ENCODE data around the gene TMEM135.

The TMEM135 gene

DNA sequence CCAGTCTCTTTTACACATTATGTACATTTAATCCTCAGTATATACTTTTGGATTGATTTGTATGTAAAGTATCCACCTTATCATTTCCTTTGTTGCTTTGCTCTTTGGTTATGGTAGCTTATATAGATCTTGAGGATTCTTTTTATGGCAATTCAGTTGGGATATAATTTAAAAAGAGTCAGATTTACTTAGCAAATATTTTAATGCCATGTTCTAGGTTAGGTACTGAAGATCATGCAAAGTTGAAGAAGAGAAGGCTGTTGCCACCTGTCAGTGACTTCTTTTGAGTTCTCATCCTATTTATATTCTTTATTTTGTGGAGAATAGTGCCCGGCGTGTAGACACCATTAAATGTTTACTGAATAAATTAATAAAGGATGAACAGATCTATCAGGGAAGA, 279.7 kb downstream of the TMEM135 start:
- DNase-seq = no peak

DNA sequence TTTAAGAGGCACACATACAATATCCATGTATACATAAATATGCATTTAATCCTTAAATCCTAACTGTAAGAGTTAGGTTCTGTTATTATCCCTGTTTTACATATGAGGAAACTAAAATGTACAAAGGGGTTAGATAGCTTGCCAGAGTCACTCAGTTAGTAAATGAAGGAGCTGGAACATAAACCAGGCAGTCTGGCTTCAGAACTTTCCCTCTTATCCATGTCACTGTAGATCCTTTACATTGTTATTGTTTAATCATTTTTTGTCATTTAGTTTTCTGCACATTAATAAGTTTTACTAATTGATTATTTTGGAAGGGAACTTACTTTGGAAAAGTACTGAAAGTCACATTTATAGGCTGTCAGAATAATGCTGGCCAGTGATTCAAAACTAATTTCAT, 282.4 kb downstream of the TMEM135 start:
- no peak for DNase-seq

DNA sequence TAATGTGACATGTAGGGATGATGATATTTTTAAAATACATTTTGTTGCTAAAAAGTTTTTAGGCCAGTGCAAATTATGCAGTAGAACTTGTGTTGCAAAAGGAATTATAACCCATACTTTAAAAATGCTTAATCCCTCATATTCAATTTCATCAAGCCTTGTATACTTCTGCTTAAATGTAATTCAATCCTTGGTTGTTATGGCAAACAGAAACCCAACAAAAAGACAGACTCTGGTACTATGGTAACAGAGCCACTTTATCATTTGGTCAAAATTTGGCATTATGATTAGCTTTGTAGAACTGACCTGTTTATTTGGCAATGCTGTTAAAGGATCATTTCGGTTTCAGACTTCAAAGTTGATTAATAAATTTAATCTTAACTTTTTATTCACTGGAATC, 284.8 kb downstream of the TMEM135 start:
- DNase-seq = no peak

DNA sequence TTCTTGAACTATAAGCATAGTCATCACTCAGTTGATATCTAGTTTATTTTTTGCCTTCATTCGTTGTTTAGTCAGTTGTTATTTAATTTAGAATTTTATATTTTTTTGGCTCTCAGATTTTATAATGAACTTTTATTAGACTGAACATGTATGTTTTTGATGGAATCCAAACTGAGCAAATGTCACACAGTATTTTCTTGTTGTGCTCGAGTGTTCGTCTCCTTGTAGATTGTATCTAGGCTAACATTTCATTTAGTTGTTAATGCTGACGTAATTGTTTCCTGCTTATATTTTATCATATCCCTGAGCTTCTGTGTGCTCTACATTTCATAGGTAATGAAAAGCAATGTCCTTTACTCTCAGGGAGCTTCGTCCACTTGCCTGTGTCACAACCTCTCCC, 286.2 kb downstream of the TMEM135 start:
- DNase-seq = no peak

DNA sequence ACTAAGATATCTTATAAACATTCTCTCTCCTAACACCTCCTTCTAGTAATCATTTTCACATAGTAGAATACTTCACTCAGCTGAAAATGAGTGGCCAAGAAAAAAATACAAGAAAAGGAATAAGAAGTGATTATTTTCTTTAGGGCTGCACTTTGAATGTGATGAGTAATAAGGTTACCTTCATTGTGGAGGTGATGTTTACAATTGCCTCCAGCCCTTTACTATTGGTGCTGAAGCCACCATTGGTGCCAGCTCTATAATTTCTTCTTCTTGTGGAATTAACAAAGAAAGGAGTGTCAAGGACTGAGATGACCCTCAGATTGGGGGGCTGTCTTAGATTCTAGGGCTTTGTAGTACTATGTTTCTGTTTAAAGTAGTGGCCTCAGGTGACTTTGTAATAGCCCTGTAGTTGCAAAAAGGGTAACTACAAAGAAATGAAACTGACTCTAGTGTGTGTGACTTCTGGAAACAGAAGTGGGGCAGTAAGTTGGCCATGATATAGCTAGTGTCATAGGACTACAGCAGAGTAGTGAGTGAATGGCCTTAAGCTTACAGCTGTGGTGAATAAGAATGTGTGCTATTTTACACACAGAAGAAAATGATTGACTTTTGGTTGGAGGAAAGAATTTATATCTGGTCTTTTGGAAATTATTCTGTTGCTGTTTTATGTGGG, 287.2 kb downstream of the TMEM135 start:
- no peak for DNase-seq

DNA sequence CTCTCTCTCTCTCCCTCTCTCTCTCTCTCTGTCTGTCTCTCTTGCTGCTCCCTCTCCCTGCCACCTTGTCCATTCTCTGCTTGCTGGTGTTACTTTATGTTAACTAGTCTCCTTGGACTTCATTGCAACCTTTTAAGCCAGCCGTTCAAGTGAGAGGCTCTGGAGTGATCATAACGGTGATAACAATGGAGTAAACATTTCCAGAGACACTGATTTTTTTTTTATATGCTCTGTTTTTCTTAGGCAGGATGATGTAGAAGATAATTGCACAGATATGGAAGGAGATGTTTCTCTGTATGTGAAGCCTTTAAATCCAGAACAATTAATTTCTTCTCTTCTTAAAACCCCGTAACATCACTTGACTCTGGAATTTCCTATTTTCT, 287.7 kb downstream of the TMEM135 start:
- DNase-seq = no peak

DNA sequence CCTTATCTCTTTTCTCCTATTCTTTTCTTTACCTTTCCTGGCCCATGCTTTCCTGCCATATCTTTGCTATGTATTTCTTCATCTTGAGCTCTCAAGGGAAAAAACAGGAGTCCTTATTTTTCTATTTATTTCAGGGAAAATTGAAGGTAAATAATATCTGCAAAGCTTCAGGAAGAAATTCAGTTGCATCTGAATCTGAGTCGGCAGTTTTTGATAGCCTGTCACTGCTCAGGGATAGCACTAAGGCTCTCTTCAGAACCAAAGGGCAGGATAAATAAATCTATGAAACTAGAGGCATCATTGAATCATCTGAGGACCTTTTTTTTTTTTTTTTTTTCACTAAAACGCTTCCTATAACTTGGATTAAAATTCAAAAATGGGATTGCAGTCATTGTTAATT, 288.9 kb downstream of the TMEM135 start:
- DNase-seq = no peak

DNA sequence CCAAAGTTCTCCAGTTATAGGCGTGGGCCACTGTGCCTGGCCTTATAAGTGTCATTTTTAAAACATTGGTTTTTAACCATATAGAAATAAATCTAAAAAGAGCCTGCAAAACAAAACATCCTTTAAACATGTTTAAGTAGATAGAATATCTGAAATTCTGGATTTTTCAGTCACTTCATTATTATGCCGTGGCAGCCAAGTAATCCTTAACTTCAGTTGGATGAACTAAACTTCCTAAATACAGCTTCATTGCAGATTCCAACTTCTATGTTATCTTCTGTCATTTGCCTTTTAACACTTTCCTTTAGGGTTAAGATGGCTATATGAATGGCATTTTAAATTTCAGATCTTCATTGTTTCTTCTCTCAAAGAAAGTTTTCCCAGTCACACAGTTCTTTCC, 291.4 kb downstream of the TMEM135 start:
- DNase-seq = no peak

DNA sequence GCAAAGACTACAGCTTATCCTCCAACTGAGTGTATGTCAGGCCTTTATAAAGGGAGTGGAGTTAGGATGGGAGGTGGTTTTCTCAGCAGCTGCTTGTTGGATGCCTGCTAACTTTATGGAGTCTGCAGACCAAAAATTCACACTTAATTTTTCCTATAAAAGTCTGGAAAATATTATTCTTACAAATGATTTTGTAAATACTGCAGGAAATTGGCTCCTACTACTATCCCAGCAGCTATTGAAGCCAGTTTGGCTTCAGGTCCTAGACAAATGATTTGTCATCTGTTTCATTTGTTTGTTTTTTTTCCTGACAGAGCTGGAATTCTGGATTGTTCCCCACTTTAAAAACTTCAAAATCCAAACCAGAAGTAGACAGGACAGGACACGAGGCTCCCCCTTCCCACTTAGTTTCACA, 292.5 kb downstream of the TMEM135 start:
- DNase-seq = no peak

DNA sequence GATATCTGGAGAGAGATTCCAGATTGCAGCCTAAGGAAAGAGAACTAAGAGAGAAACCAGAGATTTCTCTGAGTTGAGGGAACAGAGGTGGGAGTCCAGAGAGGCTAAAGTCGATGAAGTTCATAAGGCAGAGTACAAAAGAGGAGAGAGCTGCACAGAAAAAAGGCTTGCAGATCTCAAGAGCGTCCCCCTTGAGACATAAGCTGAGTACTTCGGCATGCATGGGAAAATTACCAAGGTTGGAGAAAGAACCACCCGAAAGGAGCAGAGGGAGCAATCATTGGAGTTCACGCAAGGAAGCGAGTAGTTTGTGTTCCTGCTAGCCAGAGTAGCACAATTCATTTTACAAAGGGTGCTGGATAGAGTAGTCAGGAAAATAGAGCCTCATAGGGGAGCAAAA, 293.5 kb downstream of the TMEM135 start:
- no peak for DNase-seq

DNA sequence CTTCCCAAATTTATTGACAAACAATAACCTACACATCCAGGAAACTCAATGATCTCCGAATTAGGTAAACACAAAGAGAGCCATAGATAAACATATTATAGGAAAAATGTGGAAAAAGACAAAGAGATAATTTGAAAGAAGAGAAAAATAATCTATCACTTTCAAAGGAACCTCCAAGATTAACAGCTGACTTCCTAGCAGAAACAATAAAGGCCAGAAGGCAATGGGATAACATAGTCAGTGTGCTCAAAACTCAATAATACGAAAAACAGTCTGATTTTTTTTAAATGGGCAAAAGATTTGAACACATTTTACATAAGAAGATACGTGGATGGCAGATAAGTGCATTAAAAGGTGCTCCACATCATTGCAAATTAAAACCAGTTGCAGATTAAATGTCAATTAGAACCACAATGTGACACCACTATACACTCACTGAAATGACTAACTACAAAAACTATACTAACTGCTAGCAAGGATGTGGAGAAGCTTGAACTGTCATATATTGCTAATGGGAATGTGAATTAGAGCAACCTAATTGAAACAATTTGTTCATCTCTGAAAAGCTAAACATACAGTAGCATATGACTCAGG, 300.4 kb downstream of the TMEM135 start:
- DNase-seq = no peak

DNA sequence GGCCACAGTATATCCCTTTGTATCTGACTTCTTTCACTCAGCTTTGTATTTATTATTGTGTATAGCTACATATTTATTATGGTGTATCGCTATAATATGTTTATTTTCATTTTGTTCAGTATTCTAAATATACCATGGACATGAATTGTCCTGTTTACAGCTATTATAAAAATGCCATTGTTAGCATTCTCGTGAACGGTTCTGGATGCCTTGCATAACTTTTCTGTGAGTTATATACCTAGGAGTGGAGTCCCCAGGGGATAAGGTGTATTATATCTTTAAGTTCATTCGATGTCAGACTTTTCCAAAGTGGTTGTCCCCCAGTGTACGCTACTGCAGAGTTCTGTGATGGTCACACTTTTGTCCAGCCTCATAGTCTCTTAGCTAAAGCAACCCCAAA, 301.7 kb downstream of the TMEM135 start:
- no peak for DNase-seq

DNA sequence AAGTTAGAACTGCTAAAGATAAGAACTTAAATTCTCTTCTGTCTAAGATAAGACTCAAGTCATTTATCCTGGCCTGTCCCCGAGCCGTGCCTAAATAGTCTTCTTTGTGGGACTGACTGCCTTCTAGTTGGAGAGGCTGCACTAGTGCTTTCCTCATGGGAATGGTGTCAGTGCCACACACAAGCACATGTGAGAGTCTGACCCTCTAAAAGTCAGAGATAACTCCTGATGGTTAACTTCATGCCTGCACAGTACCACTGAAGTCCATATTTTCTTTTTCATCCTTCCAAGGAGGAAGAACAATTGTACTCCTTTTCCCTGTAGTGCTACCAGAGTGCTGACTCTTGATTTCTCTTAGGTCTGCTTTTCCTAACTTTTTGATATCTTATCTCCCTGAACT, 309.7 kb downstream of the TMEM135 start:
- no peak for DNase-seq

DNA sequence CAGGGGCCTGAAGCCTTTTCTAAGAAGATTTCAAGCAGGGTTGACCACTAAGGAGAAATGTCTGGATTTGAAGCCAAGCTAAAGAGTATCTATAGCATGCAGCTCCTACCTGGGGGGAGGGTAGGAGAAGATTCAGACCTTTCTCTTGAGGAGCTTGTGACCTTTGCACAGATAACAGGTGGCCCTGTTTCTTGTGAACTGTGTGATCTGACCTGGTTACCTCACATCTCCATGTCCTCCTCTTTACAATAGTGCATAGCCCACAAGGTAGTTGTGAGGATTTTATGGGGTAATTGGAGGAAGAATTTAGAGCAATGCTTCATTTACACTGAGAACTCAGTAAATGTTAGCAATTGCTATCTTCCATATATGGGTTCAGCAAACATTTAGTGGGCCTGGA, 310.1 kb downstream of the TMEM135 start:
- DNase-seq = no peak

DNA sequence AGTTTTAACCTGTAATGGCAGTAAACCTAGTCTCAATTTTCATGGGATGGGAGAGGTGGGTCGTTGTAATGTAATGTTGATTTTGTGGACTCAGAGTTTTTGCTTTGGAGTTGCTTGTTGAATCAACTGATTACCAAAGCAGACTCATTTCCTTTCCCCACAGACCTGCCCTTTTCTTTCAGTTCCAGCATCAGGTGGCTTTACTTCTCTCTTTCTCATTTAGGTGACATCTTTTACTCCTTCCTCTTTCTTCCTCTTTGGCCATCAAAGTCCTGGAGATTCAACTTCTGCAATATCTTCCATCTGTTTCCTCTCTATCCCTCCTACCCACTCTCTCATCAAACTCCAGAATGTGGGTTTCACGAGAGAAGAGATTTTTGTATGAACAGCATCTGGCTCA, 313.9 kb downstream of the TMEM135 start:
- no peak for DNase-seq

DNA sequence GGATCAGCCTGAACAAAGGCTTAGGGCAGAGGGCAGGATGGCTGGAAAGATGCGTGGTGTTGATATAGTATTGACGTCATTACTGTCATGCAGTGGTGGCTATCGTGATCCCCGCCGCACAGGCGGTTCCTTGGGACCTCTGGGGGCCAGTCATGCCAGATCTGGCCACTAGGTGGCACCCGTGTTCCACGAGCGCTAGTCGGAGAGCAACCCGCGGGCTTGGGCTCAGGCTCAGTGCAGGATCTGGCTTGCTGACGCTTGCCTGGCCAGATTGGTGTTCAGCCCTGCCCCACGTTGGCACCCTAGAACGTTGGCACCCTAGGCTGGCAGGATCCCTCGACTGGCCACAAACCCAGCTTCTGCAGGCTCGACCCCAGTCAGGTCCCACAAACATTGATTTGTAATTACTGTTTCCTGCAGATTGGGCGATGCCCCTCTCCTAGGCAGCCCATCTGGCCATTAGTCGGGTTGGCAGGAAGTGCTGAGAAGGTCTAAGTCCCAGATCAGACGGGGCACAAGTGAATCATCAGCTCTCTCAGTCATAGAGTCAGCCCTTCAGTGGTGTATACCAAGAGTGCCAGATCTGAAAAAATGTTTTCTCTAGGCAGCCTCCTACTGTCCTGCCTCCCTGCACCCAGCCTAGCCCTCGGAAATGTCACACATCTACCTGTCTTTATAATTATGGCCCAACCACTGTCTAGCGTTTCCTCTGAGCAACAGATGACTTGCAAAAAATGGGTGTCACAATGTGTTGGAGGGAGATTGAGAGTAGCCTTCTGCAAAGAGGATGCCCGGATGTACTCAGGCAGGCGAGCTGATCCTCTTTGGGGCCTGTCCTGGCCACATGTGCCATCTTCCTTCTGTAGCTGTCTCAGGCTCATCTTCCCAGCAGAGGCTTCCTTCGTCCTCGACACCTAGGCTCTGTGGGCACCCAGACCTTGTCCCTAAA, 315.3 kb downstream of the TMEM135 start:
- peak; percentile 29 to 40 for DNase-seq

DNA sequence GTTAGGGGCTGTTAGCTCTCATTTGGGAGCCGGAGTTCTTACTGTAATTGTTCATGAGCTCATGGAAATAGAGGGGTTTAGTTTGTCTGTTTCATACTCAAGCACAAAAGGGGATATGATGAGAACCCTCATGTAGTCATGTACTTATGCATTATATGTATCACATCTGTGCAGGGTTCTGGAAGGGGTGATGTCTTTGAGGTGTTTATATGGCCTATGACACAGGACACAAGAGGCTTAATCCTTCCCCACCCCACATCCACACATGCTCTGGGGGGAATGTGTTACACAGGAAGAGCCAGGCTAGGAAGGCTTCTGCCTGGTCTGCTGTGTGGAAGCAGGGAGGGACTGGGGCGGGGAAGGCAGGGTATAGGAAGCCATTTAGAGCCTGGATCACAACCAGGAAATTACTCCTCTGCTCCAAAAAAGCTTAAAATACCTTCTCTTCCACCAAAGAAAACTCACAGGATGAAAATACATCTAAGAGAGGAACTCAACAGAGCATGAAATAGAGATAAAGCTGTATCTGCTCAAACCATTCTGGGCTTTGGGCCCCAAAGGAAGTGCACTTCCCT, 316.1 kb downstream of the TMEM135 start:
- no peak for DNase-seq

DNA sequence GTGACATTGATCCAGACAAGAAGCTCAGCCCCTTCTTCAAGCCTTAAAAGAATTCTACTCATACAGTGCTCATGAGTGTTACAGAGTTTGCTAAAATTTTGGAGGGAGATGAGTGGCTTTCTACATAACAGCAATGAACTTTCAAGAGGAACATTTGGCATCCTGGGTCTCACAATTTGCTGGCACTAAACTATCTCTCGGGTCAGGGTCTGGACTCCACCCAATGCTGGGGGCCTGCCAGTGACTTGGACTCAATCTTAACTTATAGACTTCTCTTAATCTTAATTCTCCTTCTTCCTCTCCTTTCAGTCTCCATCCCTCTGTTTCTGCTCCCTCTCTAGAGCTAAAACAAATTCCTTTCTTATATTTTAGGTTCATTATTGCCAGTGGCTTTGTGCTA, 317.9 kb downstream of the TMEM135 start:
- no peak for DNase-seq

DNA sequence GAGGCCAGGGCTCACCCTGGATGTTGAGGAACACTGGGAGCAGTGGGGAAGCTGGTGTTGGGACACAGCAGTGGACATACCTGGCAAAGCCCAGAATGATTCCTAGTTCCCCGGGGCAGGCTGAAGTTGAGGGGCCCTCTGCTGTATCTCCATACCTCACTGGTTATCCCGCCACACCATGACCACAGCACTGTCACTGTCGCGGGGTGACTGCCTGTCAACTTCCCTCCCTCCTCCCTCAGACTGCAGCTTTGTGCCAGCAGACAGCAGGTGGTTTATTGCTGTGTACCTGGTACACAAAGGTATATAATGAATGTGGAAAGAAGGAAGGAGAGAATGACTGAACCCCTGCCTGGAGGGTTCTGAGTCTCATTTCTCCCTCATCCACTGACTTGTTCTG, 318.7 kb downstream of the TMEM135 start:
- no peak for DNase-seq

DNA sequence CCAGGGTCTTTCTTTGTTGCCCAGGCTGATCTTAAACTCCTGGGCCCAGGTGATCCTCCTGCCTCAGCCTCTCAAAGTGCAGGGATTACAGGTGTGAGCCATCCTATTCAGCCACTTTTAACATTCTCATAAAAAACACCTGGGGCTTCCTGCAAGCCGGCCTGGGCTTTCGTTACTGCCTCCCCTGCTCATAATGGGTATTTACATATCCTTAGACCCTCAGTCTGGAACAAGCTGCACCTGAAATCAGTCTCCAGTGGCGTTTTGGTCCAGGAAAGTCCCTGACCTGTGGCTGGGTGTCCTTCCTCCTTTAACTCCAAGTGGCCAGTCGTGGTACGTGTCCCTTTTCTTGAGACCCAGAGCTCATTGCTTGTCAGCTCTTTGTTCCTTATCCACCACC, 320.7 kb downstream of the TMEM135 start:
- no peak for DNase-seq

DNA sequence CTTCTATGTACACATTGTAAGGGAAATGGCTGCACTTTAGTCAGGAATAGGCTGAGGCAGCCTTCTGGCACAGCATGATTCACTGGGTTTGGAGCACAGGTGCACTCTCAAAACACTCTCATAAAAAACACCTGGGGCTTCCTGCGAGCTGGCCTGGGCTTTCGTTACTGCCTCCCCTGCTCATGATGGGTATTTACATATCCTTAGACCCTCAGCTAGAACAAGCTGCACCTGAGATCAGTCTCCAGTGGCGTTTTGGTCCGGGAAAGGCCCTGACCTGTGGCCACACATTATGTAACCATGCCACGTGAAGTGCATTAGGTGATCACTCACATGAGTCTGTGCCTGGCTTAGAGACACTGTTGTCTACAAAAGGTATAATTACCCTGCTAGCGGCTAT, 321.7 kb downstream of the TMEM135 start:
- DNase-seq = no peak

DNA sequence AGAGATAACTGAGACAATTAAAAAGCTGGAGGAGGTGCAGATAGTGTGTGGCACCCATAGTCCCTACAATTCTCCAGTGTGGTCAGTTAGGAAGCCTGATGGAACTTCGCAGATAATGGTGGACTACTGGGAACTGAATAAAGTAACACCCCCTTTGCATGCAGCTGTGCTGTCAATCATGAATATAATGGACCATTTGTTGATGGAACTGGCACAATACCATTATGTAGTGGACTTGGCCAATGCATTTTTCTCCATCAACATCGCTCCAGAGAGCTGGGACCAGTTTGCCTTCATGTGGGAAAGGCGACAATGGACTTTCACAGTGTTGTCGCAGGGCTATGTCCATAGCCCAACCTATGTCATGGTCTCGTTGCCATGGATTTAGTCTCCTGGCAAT, 324.2 kb downstream of the TMEM135 start:
- no peak for DNase-seq

DNA sequence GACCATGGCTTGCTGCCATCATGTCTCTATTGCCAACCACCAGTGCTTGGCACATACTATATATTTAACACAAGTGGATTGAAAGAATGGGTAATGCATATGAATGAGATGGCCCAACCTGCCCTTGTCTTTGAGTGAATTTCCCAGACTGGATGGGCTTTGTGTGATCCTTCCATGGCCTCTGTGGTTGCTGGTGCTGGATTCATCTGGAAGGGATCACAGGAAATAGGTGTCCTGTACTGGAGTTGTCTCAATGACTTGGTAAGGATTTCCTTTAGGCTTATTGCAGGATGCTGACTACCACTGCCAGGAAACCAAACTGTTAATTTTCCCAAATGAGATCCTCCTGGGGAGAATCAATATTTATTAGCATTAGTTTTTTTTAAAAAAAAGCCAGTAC, 328.6 kb downstream of the TMEM135 start:
- DNase-seq = no peak

All from NCI-H1930 (cell line).